HCT116 (cell line): Measurements from ENCODE around the gene RPS10. TPM values are rescaled to one million over a fixed set of nuclear protein-coding genes. Genes with fewer than 3 reads are reported as not detected.

Source experiments
- ATAC-seq: fragments of 200-7000 bp; cut with Tn5 transposase; 2 replicates; pipeline ENCODE4 v1.9.1; 2020; ENCODE audit warnings: mild to moderate bottlenecking, moderate library complexity
- BruUV-seq: library from RNA; stranded (reverse); fragments of 400-500 nt; replicated peaks from 2 replicates; lab custom pipeline; 2021; lab: Mats Ljungman, UMichigan
- CTCF ChIA-PET: fragments of 300-600 bp; sonication (Branson Sonifier 250); formaldehyde crosslinking; loops from one replicate; lab custom pipeline; 2021; ENCODE audit warnings: antibody characterized with exemption; lab: Charles Lee
- POLR2A ChIA-PET: fragments of 300-600, 350-600 bp; sonication (Branson Sonifier 250); formaldehyde crosslinking; loops from one replicate; lab custom pipeline; 2021; ENCODE audit warnings: antibody characterized with exemption; lab: Charles Lee
- RAD21 ChIA-PET, 2 experiments: fragments of 300-600 bp; sonication (Branson Sonifier 250); formaldehyde crosslinking; loops; one replicate each; lab custom pipeline; 2023; ENCODE audit warnings: low total read pairs in 2 of 2; ENCODE audit not compliant: uncharacterized antibody in 2 of 2, unreplicated experiment in 2 of 2, low non-redundant PET in 1 of 2; lab: Charles Lee
- DNase-seq: peaks from one replicate; pipeline ENCODE4 v3.0.0-alpha.2; 2010; ENCODE audit warnings: low read depth, low spot score
- H2AFZ ChIP-seq: fragments of 200-600 bp; shearing (Covaris generic), sonication (generic); 2 replicates; pipeline ENCODE4 v1.6.1; 2017; ENCODE audit warnings: low read depth, mixed run types, mixed read lengths, antibody characterized with exemption, low read length; ENCODE audit not compliant: poor library complexity, severe bottlenecking
- H3K27ac ChIP-seq: 2 replicates; pipeline ENCODE4 v1.5.1; 2012; ENCODE audit warnings: low read depth, low read length
- H3K27me3 ChIP-seq: fragments of 200-600 bp; sonication (generic); 2 replicates; pipeline ENCODE4 v1.6.1; 2016; ENCODE audit warnings: mixed run types, low read length, mixed read lengths; ENCODE audit not compliant: insufficient read depth
- H3K36me3 ChIP-seq, 2 experiments: fragments of 200-500 bp in 1 of 2; fragments of 200-600 bp in 1 of 2; sonication (Bioruptor generic) in 1 of 2; sonication (generic) in 1 of 2; 2 replicates each; pipeline versions ENCODE4 v1.5.1 to v1.6.1; 2014 to 2016; ENCODE audit warnings: low read length in 2 of 2, inconsistent platforms in 1 of 2, mixed read lengths in 1 of 2, mixed run types in 1 of 2; ENCODE audit not compliant: insufficient read depth in 2 of 2, control insufficient read depth in 1 of 2
- H3K4me1 ChIP-seq, 2 experiments: fragments of 200-600 bp in 1 of 2; sonication (generic) in 1 of 2; 2 replicates each; pipeline versions ENCODE4 v1.5.1 to v1.6.1; 2012 to 2017; ENCODE audit warnings: low read length in 2 of 2, inconsistent platforms in 1 of 2, mild to moderate bottlenecking in 1 of 2, mixed read lengths in 1 of 2, mixed run types in 1 of 2, moderate library complexity in 1 of 2; ENCODE audit not compliant: insufficient read depth in 2 of 2, control insufficient read depth in 1 of 2
- H3K4me2 ChIP-seq: fragments of 200-600 bp; sonication (generic); 2 replicates; pipeline ENCODE4 v1.6.1; 2017; ENCODE audit warnings: mixed run types, low read length, mixed read lengths
- H3K4me3 ChIP-seq, 2 experiments: fragments of 200-600 bp in 1 of 2; sonication (generic) in 1 of 2; replicated peaks in 1 of 2; 2 replicates each; pipeline ENCODE4 v1.5.1; 2011 to 2016; ENCODE audit warnings: low read length in 2 of 2, control low read depth in 1 of 2, low read depth in 1 of 2, mild to moderate bottlenecking in 1 of 2, mixed read lengths in 1 of 2, mixed run types in 1 of 2
- H3K79me2 ChIP-seq: fragments of 200-600 bp; sonication (generic); 2 replicates; pipeline ENCODE4 v1.6.1; 2017; ENCODE audit warnings: mild to moderate bottlenecking, mixed run types, low read length, moderate library complexity, mixed read lengths; ENCODE audit not compliant: insufficient read depth
- H3K9ac ChIP-seq: fragments of 200-600 bp; sonication (generic); 2 replicates; pipeline ENCODE4 v1.6.1; 2016; ENCODE audit warnings: low read length, mixed read lengths
- H3K9me2 ChIP-seq: fragments of 200-600 bp; sonication (generic), shearing (Covaris generic); 2 replicates; pipeline ENCODE4 v1.6.1; 2017; ENCODE audit warnings: mixed run types, mild to moderate bottlenecking, moderate library complexity; ENCODE audit not compliant: insufficient read depth
- H3K9me3 ChIP-seq, 2 experiments: fragments of 200-500 bp in 1 of 2; fragments of 200-600 bp in 1 of 2; sonication (Bioruptor generic) in 1 of 2; sonication (generic) in 1 of 2; 2 replicates each; pipeline ENCODE4 v1.6.1; 2014 to 2017; ENCODE audit warnings: low read length in 2 of 2, mixed read lengths in 2 of 2, inconsistent platforms in 1 of 2, low read depth in 1 of 2, mild to moderate bottlenecking in 1 of 2, mixed run types in 1 of 2, moderate library complexity in 1 of 2; ENCODE audit not compliant: control insufficient read depth in 1 of 2, insufficient read depth in 1 of 2
- H4K20me1 ChIP-seq: fragments of 200-600 bp; sonication (generic), shearing (Covaris generic); 2 replicates; pipeline ENCODE4 v1.6.1; 2017; ENCODE audit warnings: mixed run types, mild to moderate bottlenecking, moderate library complexity; ENCODE audit not compliant: insufficient read depth
- ATF3 ChIP-seq: IDR thresholded peaks from 2 replicates; pipeline ENCODE4 v1.6.1; 2012
- CEBPB ChIP-seq: IDR thresholded peaks from 2 replicates; pipeline ENCODE4 v1.6.1; 2012; ENCODE audit warnings: low read depth
- EGR1 ChIP-seq: IDR thresholded peaks from 2 replicates; pipeline ENCODE4 v1.6.1; 2012; ENCODE audit warnings: low read depth
- ELF1 ChIP-seq: IDR thresholded peaks from 2 replicates; pipeline ENCODE4 v1.6.1; 2012; ENCODE audit warnings: low read depth, borderline replicate concordance
- FOSL1 ChIP-seq: IDR thresholded peaks from 2 replicates; pipeline ENCODE4 v1.6.1; 2012; ENCODE audit warnings: low read depth
- JUND ChIP-seq: IDR thresholded peaks from 2 replicates; pipeline ENCODE4 v1.6.1; 2012
- POLR2AphosphoS5 ChIP-seq: IDR thresholded peaks from 2 replicates; pipeline ENCODE4 v1.6.1; 2011; ENCODE audit warnings: mild to moderate bottlenecking, low read depth, low read length, moderate library complexity
- RAD21 ChIP-seq: IDR thresholded peaks from 2 replicates; pipeline ENCODE4 v1.6.1; 2012; ENCODE audit warnings: low read depth, mild to moderate bottlenecking
- REST ChIP-seq: IDR thresholded peaks from 2 replicates; pipeline ENCODE4 v1.6.1; 2012; ENCODE audit warnings: low read depth
- SRF ChIP-seq: IDR thresholded peaks from 2 replicates; pipeline ENCODE4 v1.6.1; 2012; ENCODE audit warnings: low read depth
- YY1 ChIP-seq: IDR thresholded peaks from 2 replicates; pipeline ENCODE4 v1.6.1; 2011; ENCODE audit warnings: low read length, low read depth, moderate library complexity, mild to moderate bottlenecking; ENCODE audit not compliant: insufficient replicate concordance; ENCODE audit errors: extremely low read depth
- ZFX ChIP-seq: fragments of 450-650 bp; IDR thresholded peaks from 2 replicates; pipeline ENCODE4 v1.6.1; 2017
- intact Hi-C: fragments of 100-400 bp; cut with micrococcal nuclease; formaldehyde crosslinking; loops from 2 replicates; pipeline ENCODE4 v1.10.0; 2022
- total RNA-seq: library from RNA; stranded (reverse); gene quantifications from one replicate; pipeline ENCODE4 v1.2.1, GENCODE V29; 2021; ENCODE audit not compliant: unreplicated experiment

RPS10 gene
- total RNA-seq, 1 experiment from 2014 or later = 1,863 TPM

- BruUV-seq = no TSS peak
- no peaks in the 10 kb centered on the region for H3K79me2 ChIP-seq
- RAD21 ChIA-PET = no interaction called here
- DNase-seq = no peak
- TF ChIP-seq ATF3 = no peak
- TF ChIP-seq REST = no peak
- TF ChIP-seq SRF = no peak
- no peak for TF ChIP-seq JUND
- TF ChIP-seq, all 23 proteins: peak for 0
- Histone ChIP-seq H3K4me2 (no peak overlapping the region), H3K4me1 (peaks cover 8 to 44% of the 10 kb centered on the region in 2 experiments), H3K36me3 (no peaks in the 10 kb centered on the region), H4K20me1 (no peaks in the 10 kb centered on the region), H3K27ac (no peak overlapping the region), H3K4me3 (no peak overlapping the region), H3K9me3 (no peaks in the 10 kb centered on the region), H3K9ac (no peak overlapping the region), H2AFZ (no peak overlapping the region), H3K27me3 (no peaks in the 10 kb centered on the region), H3K9me2 (no peaks in the 10 kb centered on the region)
- ChIA-PET CTCF (no interaction called here), POLR2A (no interaction called here)
- intact Hi-C loops = loop anchor here (5.0 kb wide), 1 partner anchor 348 kb away; no protein-coding TSS in a partner anchor
- ATAC-seq = no peak
These were observed 38.0 kb upstream of the RPS10 start for GRCh38 chr6:34463849-34464248.

GRCh38 chr6:34463299-34463698 lies 37.4 kb upstream of the RPS10 start:
- RAD21 ChIA-PET = interaction anchor here in 1 of 2 experiments (1.9 kb wide), 1 partner anchor 146 kb away, joined by 6 read pairs; no protein-coding TSS in a partner anchor
- no peaks in the 10 kb centered on the region for H3K79me2 ChIP-seq
- BruUV-seq = no TSS peak
- no peak for DNase-seq
- H3K9ac ChIP-seq = no peak overlapping the region
- H3K27me3 ChIP-seq = no peaks in the 10 kb centered on the region
- H2AFZ ChIP-seq = no peak overlapping the region
- CTCF ChIA-PET = interaction anchor here (1.6 kb wide), 1 partner anchor 146 kb away, joined by 32 read pairs; no protein-coding TSS in a partner anchor
- no peaks in the 10 kb centered on the region for H3K9me2 ChIP-seq
- no peaks in the 10 kb centered on the region for H4K20me1 ChIP-seq
- H3K4me3 ChIP-seq = no peak overlapping the region
- H3K9me3 ChIP-seq = no peaks in the 10 kb centered on the region
- POLR2A ChIA-PET = interaction anchor here (1.2 kb wide), 1 partner anchor 139 kb away, joined by 3 read pairs; no protein-coding TSS in a partner anchor
- ATAC-seq = no peak
- H3K27ac ChIP-seq = no peak overlapping the region
- no peak overlapping the region for H3K4me2 ChIP-seq
- intact Hi-C loops = loop anchor here (5.0 kb wide), 1 partner anchor 349 kb away; no protein-coding TSS in a partner anchor
- H3K4me1 ChIP-seq = peaks cover 8 to 44% of the 10 kb centered on the region in 2 experiments
- no peaks in the 10 kb centered on the region for H3K36me3 ChIP-seq
- TF ChIP-seq EGR1 (no peak), ZFX (no peak), FOSL1 (no peak), ELF1 (no peak), REST (no peak), YY1 (no peak), JUND (no peak), RAD21 (no peak), CEBPB (no peak), ATF3 (no peak), POLR2AphosphoS5 (no peak)
